Muscle layer of duodenum (tissue), 2 donors: ENCODE results near the gene ASB15.

Source experiments
- H3K27ac ChIP-seq: one replicate; pipeline ENCODE4 v1.7.0; 2013; ENCODE audit warnings: mild to moderate bottlenecking, low read length
- H3K27me3 ChIP-seq: one replicate; pipeline ENCODE4 v1.7.0; 2013; ENCODE audit warnings: low read depth, mild to moderate bottlenecking, control low read depth, low read length
- H3K36me3 ChIP-seq, 2 donors: one replicate each; pipeline ENCODE4 v1.7.0; 2013; ENCODE audit warnings: low read length in 2 of 2, control low read depth in 1 of 2, mild to moderate bottlenecking in 1 of 2; ENCODE audit not compliant: insufficient read depth in 2 of 2, control insufficient read depth in 1 of 2
- H3K4me1 ChIP-seq, 2 donors: one replicate each; pipeline ENCODE4 v1.7.0; 2013; ENCODE audit warnings: low read length in 2 of 2, mild to moderate bottlenecking in 2 of 2, control low read depth in 1 of 2, moderate library complexity in 1 of 2; ENCODE audit not compliant: insufficient read depth in 2 of 2, control insufficient read depth in 1 of 2
- H3K4me3 ChIP-seq, 2 donors: one replicate each; pipeline ENCODE4 v1.7.0; 2013; ENCODE audit warnings: low read length in 2 of 2, low read depth in 1 of 2, mild to moderate bottlenecking in 1 of 2
- H3K9me3 ChIP-seq, 2 donors: one replicate each; pipeline ENCODE4 v1.7.0; 2013; ENCODE audit warnings: low read length in 2 of 2, control low read depth in 1 of 2, mild to moderate bottlenecking in 1 of 2; ENCODE audit not compliant: control insufficient read depth in 1 of 2
- donor health status: healthy.

Gene ASB15

DNA sequence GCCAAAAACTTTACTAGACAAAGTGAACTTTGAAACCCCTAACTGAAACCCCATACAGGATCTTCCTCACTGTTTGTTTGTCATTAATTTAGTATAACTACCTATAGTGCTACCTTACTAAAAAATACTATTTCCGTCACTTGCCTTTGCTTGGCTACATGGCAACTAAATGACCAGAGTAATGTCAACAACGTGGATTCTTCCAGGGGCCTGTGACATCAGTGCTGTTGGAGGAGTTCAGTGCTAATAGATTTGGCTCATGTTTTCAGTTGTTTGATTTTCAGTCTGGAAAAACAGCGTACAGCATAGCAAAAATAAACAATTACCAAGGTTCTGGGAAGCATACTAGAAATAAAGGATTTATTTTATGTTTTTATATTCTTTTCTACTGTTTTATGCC, 3.0 kb upstream of the ASB15 start:
- Histone ChIP-seq H3K36me3 (no peaks in the 10 kb centered on the region), H3K9me3 (no peaks in the 10 kb centered on the region), H3K4me3 (no peak overlapping the region), H3K27me3 (no peaks in the 10 kb centered on the region), H3K4me1 (no peaks in the 10 kb centered on the region), H3K27ac (no peak overlapping the region)

- no peaks in the 10 kb centered on the region for H3K36me3 ChIP-seq
- no peak overlapping the region for H3K4me3 ChIP-seq
- no peaks in the 10 kb centered on the region for H3K4me1 ChIP-seq
- H3K9me3 ChIP-seq, result no peaks in the 10 kb centered on the region
- no peaks in the 10 kb centered on the region for H3K27me3 ChIP-seq
- no peak overlapping the region for H3K27ac ChIP-seq
Measured at GRCh38 chr7:123599766-123600165, 1.9 kb upstream of the ASB15 start.

GRCh38 chr7:123600876-123601275, 745 bp upstream of the ASB15 start:
- no peak overlapping the region for H3K4me3 ChIP-seq
- H3K36me3 ChIP-seq, result no peaks in the 10 kb centered on the region
- H3K27ac ChIP-seq, result no peak overlapping the region
- H3K4me1 ChIP-seq, result no peaks in the 10 kb centered on the region
- H3K27me3 ChIP-seq, result no peaks in the 10 kb centered on the region
- H3K9me3 ChIP-seq, result no peaks in the 10 kb centered on the region

GRCh38 chr7:123602648-123603047, 1.0 kb downstream of the ASB15 start:
- no peak overlapping the region for H3K27ac ChIP-seq
- H3K4me3 ChIP-seq, result no peak overlapping the region
- H3K9me3 ChIP-seq, result no peaks in the 10 kb centered on the region
- H3K36me3 ChIP-seq, result no peaks in the 10 kb centered on the region
- H3K4me1 ChIP-seq, result no peaks in the 10 kb centered on the region
- H3K27me3 ChIP-seq, result no peaks in the 10 kb centered on the region

DNA sequence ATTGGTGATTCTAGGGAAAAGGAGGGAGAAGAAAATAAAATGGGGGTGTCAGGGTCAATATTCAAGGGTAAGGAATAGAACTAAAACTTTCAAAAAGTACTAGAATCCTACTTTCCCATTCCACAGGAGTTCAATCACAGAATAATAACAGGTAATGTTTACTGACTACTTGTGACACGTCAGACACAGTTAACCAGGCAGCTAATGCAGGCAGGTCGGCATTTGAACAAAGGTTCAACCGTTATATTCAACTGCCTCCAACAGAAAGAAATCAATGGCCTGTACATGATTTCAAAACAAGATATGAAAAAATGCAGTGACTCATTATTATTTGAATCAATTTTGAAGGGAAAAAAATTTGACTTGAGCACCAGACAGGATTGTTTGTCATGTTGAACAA, 3.1 kb downstream of the ASB15 start:
- H3K27ac ChIP-seq, result no peak overlapping the region
- H3K9me3 ChIP-seq, result no peaks in the 10 kb centered on the region
- H3K27me3 ChIP-seq, result no peaks in the 10 kb centered on the region
- H3K36me3 ChIP-seq, result no peaks in the 10 kb centered on the region
- H3K4me3 ChIP-seq, result no peak overlapping the region
- no peaks in the 10 kb centered on the region for H3K4me1 ChIP-seq

DNA sequence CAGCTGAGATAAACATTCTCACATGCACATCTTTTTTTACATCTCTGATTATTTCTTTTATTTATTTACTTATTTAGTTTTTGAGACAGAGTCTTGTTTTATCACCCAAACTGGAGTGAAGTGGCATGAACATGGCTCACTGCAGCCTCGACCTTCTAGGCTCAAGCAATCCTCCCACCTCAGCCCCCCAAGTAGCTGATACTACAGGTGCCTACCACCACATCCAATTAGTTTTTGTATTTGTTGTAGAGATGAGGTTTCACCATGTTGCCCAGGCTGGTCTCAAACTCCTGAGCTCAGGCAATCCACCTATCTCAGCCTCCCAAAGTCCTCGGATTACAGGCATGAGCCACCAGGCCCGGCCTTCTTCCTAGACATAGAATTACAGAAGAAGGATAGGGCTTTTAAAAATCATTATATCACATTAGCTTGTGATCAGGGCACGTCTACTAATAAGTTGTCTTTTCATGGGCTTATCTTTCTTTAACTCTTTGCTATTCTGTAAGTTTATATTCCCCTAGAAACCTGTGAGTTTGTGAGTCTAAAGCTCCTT, 5.9 kb downstream of the ASB15 start:
- Histone ChIP-seq H3K9me3 (no peaks in the 10 kb centered on the region), H3K27me3 (no peaks in the 10 kb centered on the region), H3K4me1 (no peaks in the 10 kb centered on the region), H3K4me3 (no peak overlapping the region), H3K36me3 (no peaks in the 10 kb centered on the region), H3K27ac (no peak overlapping the region)

DNA sequence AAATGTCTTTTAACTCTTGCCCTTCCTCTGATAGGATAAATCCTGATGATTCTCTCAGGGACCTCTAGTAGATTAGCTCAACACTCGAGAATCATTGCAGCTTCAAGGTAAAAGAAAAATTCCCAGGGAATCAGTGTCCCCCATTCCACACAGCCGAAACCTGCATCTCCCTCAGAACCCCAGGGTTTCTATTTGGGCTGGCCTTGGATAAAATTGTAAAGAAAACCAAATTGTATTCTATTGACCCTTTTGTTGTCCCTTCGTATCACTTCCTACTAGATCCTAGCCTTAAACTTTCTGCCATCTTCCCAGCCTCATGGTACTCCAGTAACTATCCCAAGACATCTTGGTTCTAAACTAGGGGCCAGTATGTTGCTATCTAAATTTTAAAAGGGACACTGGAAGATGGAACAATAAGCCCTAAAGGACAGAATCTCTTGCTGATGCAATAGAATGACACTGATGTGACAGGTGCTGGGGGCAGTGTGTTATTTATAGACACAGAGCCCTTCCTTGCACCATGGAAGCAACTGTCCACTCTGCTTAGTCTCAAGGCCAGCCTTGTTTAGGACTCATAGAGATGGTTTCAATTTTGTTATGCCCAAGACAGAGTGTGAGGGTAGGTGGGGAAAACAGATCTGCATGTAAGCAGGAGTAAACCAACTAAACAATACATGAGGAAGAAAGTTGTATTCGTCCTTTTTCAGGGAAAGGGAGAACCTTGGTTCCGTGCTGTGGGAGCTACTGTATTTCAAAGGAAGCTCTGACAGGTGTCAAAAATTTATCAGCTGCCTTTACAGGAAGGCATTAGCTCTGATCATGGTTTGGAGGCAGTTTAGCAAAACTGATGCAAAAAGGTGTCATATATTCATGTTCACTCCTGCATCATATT, 7.6 kb downstream of the ASB15 start:
- H3K4me1 ChIP-seq, result no peaks in the 10 kb centered on the region
- no peak overlapping the region for H3K27ac ChIP-seq
- H3K36me3 ChIP-seq, result no peaks in the 10 kb centered on the region
- no peaks in the 10 kb centered on the region for H3K9me3 ChIP-seq
- no peaks in the 10 kb centered on the region for H3K27me3 ChIP-seq
- H3K4me3 ChIP-seq, result no peak overlapping the region

- H3K4me3 ChIP-seq, result no peak overlapping the region
- H3K9me3 ChIP-seq, result no peaks in the 10 kb centered on the region
- H3K36me3 ChIP-seq, result no peaks in the 10 kb centered on the region
- no peaks in the 10 kb centered on the region for H3K27me3 ChIP-seq
- H3K27ac ChIP-seq, result no peak overlapping the region
- no peaks in the 10 kb centered on the region for H3K4me1 ChIP-seq
Measured at GRCh38 chr7:123609883-123610239, 8.2 kb downstream of the ASB15 start.

DNA sequence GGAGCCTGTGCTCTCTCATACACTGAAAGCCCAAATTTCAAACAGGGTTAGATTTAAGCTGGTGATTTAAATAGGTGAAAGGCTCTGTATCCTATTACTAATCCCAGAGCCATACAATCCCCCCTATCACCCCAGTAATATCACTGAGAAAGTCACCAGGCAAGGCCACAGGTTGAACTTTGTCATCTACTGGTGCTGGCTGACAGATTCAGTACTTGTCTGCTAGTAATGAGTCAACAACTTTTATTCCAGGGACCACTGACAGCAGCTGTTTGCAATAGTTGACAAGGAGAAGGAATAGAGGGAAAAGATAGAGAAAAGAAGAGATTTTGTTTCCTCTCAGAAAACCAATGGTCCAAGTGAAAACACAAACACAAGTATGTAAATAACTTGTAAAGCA, 10.4 kb downstream of the ASB15 start:
- Histone ChIP-seq H3K4me3 (no peak overlapping the region), H3K27me3 (no peaks in the 10 kb centered on the region), H3K36me3 (no peaks in the 10 kb centered on the region), H3K27ac (no peak overlapping the region), H3K9me3 (no peaks in the 10 kb centered on the region), H3K4me1 (no peaks in the 10 kb centered on the region)

GRCh38 chr7:123615344-123615743, 13.7 kb downstream of the ASB15 start:
- H3K36me3 ChIP-seq, result no peaks in the 10 kb centered on the region
- no peaks in the 10 kb centered on the region for H3K9me3 ChIP-seq
- H3K4me3 ChIP-seq, result no peak overlapping the region
- H3K4me1 ChIP-seq, result no peaks in the 10 kb centered on the region
- H3K27me3 ChIP-seq, result no peaks in the 10 kb centered on the region
- no peak overlapping the region for H3K27ac ChIP-seq

DNA sequence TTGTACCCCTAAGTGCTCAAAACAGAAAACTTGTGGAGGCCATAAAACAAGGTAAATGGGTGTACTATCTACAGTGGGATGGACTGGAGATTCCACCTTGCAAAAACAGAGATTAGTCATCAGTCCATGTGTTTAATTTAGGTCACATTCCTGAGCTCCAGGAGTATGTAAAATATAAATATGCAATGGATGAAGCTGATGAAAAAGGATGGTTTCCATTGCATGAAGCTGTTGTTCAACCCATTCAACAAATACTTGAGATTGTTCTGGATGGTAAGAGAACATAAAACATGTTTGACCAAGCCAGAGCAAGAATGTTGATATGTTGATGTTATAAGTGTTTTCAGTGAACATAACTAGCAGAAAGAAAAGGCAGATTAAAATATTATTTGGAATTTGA, 14.6 kb downstream of the ASB15 start:
- Histone ChIP-seq H3K4me1 (no peaks in the 10 kb centered on the region), H3K4me3 (no peak overlapping the region), H3K27ac (no peak overlapping the region), H3K36me3 (no peaks in the 10 kb centered on the region), H3K9me3 (no peaks in the 10 kb centered on the region), H3K27me3 (no peaks in the 10 kb centered on the region)

DNA sequence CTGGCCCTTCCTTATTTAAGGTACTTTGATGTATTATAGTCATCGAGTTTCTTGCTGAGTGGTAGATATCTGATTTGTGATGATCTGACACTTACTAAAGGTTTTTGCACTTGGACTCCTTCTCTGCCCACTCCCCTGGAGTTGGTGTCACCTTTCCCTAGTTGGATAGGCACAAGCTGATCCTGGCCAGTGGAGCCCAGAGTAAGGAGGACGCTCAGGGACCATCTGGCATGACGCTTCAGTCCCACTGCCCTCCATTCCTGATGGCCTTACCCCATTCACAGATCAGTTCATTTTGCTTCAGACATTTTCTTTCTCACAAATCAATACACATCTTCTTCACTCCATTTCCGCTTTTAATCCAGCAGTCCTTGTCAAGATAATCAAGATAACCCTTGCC, 20.1 kb downstream of the ASB15 start:
- no peaks in the 10 kb centered on the region for H3K9me3 ChIP-seq
- H3K4me3 ChIP-seq, result no peak overlapping the region
- no peaks in the 10 kb centered on the region for H3K4me1 ChIP-seq
- H3K27me3 ChIP-seq, result no peaks in the 10 kb centered on the region
- H3K27ac ChIP-seq, result no peak overlapping the region
- no peaks in the 10 kb centered on the region for H3K36me3 ChIP-seq
